ENCODE results near the gene DNAI4. TPM values are rescaled to one million over a fixed set of nuclear protein-coding genes. Genes with fewer than 3 reads are reported as not detected.
A peak's percentile ranks its signal among the peaks of the same experiment; 100 is the strongest.

The DNAI4 gene
- total and polyA plus RNA-seq, 2 experiments from 2014 or later = 3.2 to 9.9 TPM

GRCh38 chr1:66957938-66958337 is 33.3 kb upstream of the DNAI4 start:
- Histone ChIP-seq H4K20me1 (ENCODE audit: insufficient read depth) (no peaks in the 10 kb centered on the region), H2AFZ (no peak overlapping the region), H3K4me3 (no peak overlapping the region), H3K9me2 (ENCODE audit: insufficient read depth) (no peaks in the 10 kb centered on the region), H3K79me2 (ENCODE audit: insufficient read depth) (peaks cover 96% of the 10 kb centered on the region), H3K9me3 (ENCODE audit: low read depth) (no peaks in the 10 kb centered on the region), H3F3A (ENCODE audit: insufficient read depth) (no peaks in the 10 kb centered on the region), H3K27ac (no peak overlapping the region), H3K27me3 (replicated peaks; ENCODE audit: insufficient read depth) (no peaks in the 10 kb centered on the region), H3K36me3 (ENCODE audit: low read depth) (peaks cover 66% of the 10 kb centered on the region), H3K4me1 (ENCODE audit: insufficient read depth) (no peaks in the 10 kb centered on the region), H3K4me2 (ENCODE audit: unreplicated experiment) (no peak overlapping the region), H3K9ac (no peak overlapping the region)
- TF ChIP-seq EZH2phosphoT487 (IDR thresholded peaks at IDR 0.05; ENCODE audit: insufficient read depth, low read depth) = no peak
- in situ Hi-C loops (cut with MboI) = no loop called here
- 96 to 97% methylated on average over 3 of the region's 3 CpGs for WGBS, 2 experiments (ENCODE audit: low coverage in 1 of 2, low lambda C conversion rate in 2 of 2, missing lambda C conversion rate in 2 of 2)
- DNase-seq = no peak

GRCh38 chr1:66954208-66954607 is 29.6 kb upstream of the DNAI4 start:
- no peaks in the 10 kb centered on the region for H3K9me2 ChIP-seq (ENCODE audit: insufficient read depth)
- TF ChIP-seq EZH2phosphoT487 (IDR thresholded peaks at IDR 0.05; ENCODE audit: insufficient read depth, low read depth) = no peak
- no peak for TF ChIP-seq EZH2 (IDR thresholded peaks at IDR 0.05; ENCODE audit: insufficient read depth, poor library complexity, severe bottlenecking)
- no peaks in the 10 kb centered on the region for H3K9me3 ChIP-seq (ENCODE audit: low read depth)
- H3K27me3 ChIP-seq (replicated peaks; ENCODE audit: insufficient read depth) = no peaks in the 10 kb centered on the region
- peaks cover 38% of the 10 kb centered on the region for H3K36me3 ChIP-seq (ENCODE audit: low read depth)
- in situ Hi-C loops (cut with MboI) = no loop called here
- H2AFZ ChIP-seq = no peak overlapping the region
- H3K9ac ChIP-seq = no peak overlapping the region
- WGBS, 2 experiments (ENCODE audit: low coverage in 1 of 2, low lambda C conversion rate in 2 of 2, missing lambda C conversion rate in 2 of 2) = 90 to 92% methylated on average over 4 of the region's 4 CpGs
- no peak for DNase-seq
- H3K27ac ChIP-seq = no peak overlapping the region
- no peak overlapping the region for H3K4me3 ChIP-seq
- peaks cover 9% of the 10 kb centered on the region; the same call in 1 of the 2 replicates for H3K4me1 ChIP-seq (ENCODE audit: insufficient read depth)
- H4K20me1 ChIP-seq (ENCODE audit: insufficient read depth) = no peaks in the 10 kb centered on the region
- H3F3A ChIP-seq (ENCODE audit: insufficient read depth) = peaks cover 18% of the 10 kb centered on the region
- no peak overlapping the region for H3K4me2 ChIP-seq (ENCODE audit: unreplicated experiment)
- H3K79me2 ChIP-seq (ENCODE audit: insufficient read depth) = peaks cover 100% of the 10 kb centered on the region

- DNase-seq = peak; percentile 72
These were observed 26.9 kb upstream of the DNAI4 start for GRCh38 chr1:66951513-66951912.

GRCh38 chr1:66947267-66947666 is 22.6 kb upstream of the DNAI4 start:
- H4K20me1 ChIP-seq (ENCODE audit: insufficient read depth) = no peaks in the 10 kb centered on the region
- no peak overlapping the region for H3K4me2 ChIP-seq (ENCODE audit: unreplicated experiment)
- H3K27ac ChIP-seq = no peak overlapping the region
- no peak overlapping the region for H3K4me3 ChIP-seq
- TF ChIP-seq EZH2 (IDR thresholded peaks at IDR 0.05; ENCODE audit: insufficient read depth, poor library complexity, severe bottlenecking) = no peak
- TF ChIP-seq EZH2phosphoT487 (IDR thresholded peaks at IDR 0.05; ENCODE audit: insufficient read depth, low read depth) = no peak
- peaks cover 38% of the 10 kb centered on the region for H3K36me3 ChIP-seq (ENCODE audit: low read depth)
- H3K9me3 ChIP-seq (ENCODE audit: low read depth) = no peaks in the 10 kb centered on the region
- H3F3A ChIP-seq (ENCODE audit: insufficient read depth) = peaks cover 33% of the 10 kb centered on the region
- H2AFZ ChIP-seq = no peak overlapping the region
- WGBS, 2 experiments (ENCODE audit: low coverage in 1 of 2, low lambda C conversion rate in 2 of 2, missing lambda C conversion rate in 2 of 2) = 97 to 100% methylated on average over 1 of the region's 1 CpG
- H3K9me2 ChIP-seq (ENCODE audit: insufficient read depth) = no peaks in the 10 kb centered on the region
- H3K27me3 ChIP-seq (replicated peaks; ENCODE audit: insufficient read depth) = no peaks in the 10 kb centered on the region
- H3K9ac ChIP-seq = no peak overlapping the region
- peaks cover 31% of the 10 kb centered on the region for H3K4me1 ChIP-seq (ENCODE audit: insufficient read depth)
- H3K79me2 ChIP-seq (ENCODE audit: insufficient read depth) = peaks cover 92% of the 10 kb centered on the region
- peak; percentile 23 for DNase-seq
- in situ Hi-C loops (cut with MboI) = no loop called here

More at GRCh38 chr1:66951513-66951912, 26.9 kb upstream of the DNAI4 start:
- in situ Hi-C loops (cut with MboI) = no loop called here
- Histone ChIP-seq H3K9ac (no peak overlapping the region), H3K4me2 (ENCODE audit: unreplicated experiment) (peak overlapping the region; percentile 11), H3K9me3 (ENCODE audit: low read depth) (no peaks in the 10 kb centered on the region), H3K79me2 (ENCODE audit: insufficient read depth) (peaks cover 100% of the 10 kb centered on the region), H3K4me1 (ENCODE audit: insufficient read depth) (peaks cover 9% of the 10 kb centered on the region; the same call in 1 of the 2 replicates), H3K9me2 (ENCODE audit: insufficient read depth) (no peaks in the 10 kb centered on the region), H3F3A (ENCODE audit: insufficient read depth) (peaks cover 21% of the 10 kb centered on the region), H3K36me3 (ENCODE audit: low read depth) (peaks cover 44% of the 10 kb centered on the region), H3K27me3 (replicated peaks; ENCODE audit: insufficient read depth) (no peaks in the 10 kb centered on the region), H3K27ac (peak overlapping the region; percentile 29; the same call in 1 of the 2 replicates), H4K20me1 (ENCODE audit: insufficient read depth) (no peaks in the 10 kb centered on the region), H2AFZ (no peak overlapping the region), H3K4me3 (no peak overlapping the region)
- 45 to 53% methylated on average over 6 of the region's 6 CpGs for WGBS, 2 experiments (ENCODE audit: low coverage in 1 of 2, low lambda C conversion rate in 2 of 2, missing lambda C conversion rate in 2 of 2)
- TF ChIP-seq EZH2 (IDR thresholded peaks at IDR 0.05; ENCODE audit: insufficient read depth, poor library complexity, severe bottlenecking) = no peak
- no peak for TF ChIP-seq EZH2phosphoT487 (IDR thresholded peaks at IDR 0.05; ENCODE audit: insufficient read depth, low read depth)

DNA sequence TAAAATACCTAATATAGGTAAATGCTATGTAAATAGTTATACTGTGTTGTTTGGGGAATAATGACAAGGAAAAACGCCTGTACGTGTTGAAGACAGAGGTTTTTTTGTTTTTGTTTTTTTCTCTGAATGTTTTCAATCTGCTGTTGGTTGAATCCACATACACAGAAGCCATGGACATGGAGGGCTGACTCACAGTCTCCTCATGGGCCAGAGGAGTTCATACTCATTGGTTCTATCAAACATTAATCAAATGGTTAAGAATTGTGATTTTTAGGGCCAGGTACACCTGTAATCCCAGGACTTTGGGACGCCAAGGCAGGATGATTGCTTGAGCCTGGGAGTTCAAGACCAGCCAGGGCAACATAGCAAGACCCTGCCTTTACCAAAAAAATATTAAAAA is 20.7 kb upstream of the DNAI4 start:
- H3K9ac ChIP-seq = no peak overlapping the region
- no peak overlapping the region for H3K4me3 ChIP-seq
- H3K4me2 ChIP-seq (ENCODE audit: unreplicated experiment) = no peak overlapping the region
- peaks cover 92% of the 10 kb centered on the region for H3K79me2 ChIP-seq (ENCODE audit: insufficient read depth)
- H3K9me3 ChIP-seq (ENCODE audit: low read depth) = no peaks in the 10 kb centered on the region
- DNase-seq = peak; percentile 37
- peaks cover 35% of the 10 kb centered on the region for H3K4me1 ChIP-seq (ENCODE audit: insufficient read depth)
- H4K20me1 ChIP-seq (ENCODE audit: insufficient read depth) = no peaks in the 10 kb centered on the region
- peaks cover 26% of the 10 kb centered on the region for H3F3A ChIP-seq (ENCODE audit: insufficient read depth)
- H3K27ac ChIP-seq = peak overlapping the region; percentile 87
- TF ChIP-seq EZH2 (IDR thresholded peaks at IDR 0.05; ENCODE audit: insufficient read depth, poor library complexity, severe bottlenecking) (no peak), EZH2phosphoT487 (IDR thresholded peaks at IDR 0.05; ENCODE audit: insufficient read depth, low read depth) (no peak)
- no peak overlapping the region for H2AFZ ChIP-seq
- WGBS, 2 experiments (ENCODE audit: low coverage in 1 of 2, low lambda C conversion rate in 2 of 2, missing lambda C conversion rate in 2 of 2) = 77 to 78% methylated on average over 3 of the region's 3 CpGs
- no peaks in the 10 kb centered on the region for H3K27me3 ChIP-seq (replicated peaks; ENCODE audit: insufficient read depth)
- in situ Hi-C loops (cut with MboI) = no loop called here
- H3K36me3 ChIP-seq (ENCODE audit: low read depth) = peaks cover 35% of the 10 kb centered on the region
- H3K9me2 ChIP-seq (ENCODE audit: insufficient read depth) = no peaks in the 10 kb centered on the region
